ENCODE measurements around the gene PLCD4.
A peak's percentile ranks its signal among the peaks of the same experiment; 100 is the strongest.

The PLCD4 gene

GRCh38 chr2:218671654-218672566 lies 64.2 kb downstream of the PLCD4 start, which contains the start of the genes RNF25 and STK36:
Gene RNF25, minus strand, starts transcription at chr2:218672002. Its CDS starts 32 bp downstream, at chr2:218671970.
Gene STK36, plus strand, starts transcription at chr2:218672086. Its CDS starts 744 bp downstream, at chr2:218672830.
- DNase-seq = peak; percentile 91

GRCh38 chr2:218679119-218679518 lies 71.4 kb downstream of the PLCD4 start:
- no peak for DNase-seq

GRCh38 chr2:218680061-218680460 lies 72.4 kb downstream of the PLCD4 start:
- no peak for DNase-seq
